ENCODE data around the gene SECISBP2L.
A peak's percentile ranks its signal among the peaks of the same experiment; 100 is the strongest.
"Not testable (repeated sequence)": the region's sequence is repeated elsewhere in the genome, so short reads cannot be mapped to it uniquely, and the experiment has no call there.

Gene SECISBP2L, protein sequence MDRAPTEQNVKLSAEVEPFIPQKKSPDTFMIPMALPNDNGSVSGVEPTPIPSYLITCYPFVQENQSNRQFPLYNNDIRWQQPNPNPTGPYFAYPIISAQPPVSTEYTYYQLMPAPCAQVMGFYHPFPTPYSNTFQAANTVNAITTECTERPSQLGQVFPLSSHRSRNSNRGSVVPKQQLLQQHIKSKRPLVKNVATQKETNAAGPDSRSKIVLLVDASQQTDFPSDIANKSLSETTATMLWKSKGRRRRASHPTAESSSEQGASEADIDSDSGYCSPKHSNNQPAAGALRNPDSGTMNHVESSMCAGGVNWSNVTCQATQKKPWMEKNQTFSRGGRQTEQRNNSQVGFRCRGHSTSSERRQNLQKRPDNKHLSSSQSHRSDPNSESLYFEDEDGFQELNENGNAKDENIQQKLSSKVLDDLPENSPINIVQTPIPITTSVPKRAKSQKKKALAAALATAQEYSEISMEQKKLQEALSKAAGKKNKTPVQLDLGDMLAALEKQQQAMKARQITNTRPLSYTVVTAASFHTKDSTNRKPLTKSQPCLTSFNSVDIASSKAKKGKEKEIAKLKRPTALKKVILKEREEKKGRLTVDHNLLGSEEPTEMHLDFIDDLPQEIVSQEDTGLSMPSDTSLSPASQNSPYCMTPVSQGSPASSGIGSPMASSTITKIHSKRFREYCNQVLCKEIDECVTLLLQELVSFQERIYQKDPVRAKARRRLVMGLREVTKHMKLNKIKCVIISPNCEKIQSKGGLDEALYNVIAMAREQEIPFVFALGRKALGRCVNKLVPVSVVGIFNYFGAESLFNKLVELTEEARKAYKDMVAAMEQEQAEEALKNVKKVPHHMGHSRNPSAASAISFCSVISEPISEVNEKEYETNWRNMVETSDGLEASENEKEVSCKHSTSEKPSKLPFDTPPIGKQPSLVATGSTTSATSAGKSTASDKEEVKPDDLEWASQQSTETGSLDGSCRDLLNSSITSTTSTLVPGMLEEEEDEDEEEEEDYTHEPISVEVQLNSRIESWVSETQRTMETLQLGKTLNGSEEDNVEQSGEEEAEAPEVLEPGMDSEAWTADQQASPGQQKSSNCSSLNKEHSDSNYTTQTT

DNA sequence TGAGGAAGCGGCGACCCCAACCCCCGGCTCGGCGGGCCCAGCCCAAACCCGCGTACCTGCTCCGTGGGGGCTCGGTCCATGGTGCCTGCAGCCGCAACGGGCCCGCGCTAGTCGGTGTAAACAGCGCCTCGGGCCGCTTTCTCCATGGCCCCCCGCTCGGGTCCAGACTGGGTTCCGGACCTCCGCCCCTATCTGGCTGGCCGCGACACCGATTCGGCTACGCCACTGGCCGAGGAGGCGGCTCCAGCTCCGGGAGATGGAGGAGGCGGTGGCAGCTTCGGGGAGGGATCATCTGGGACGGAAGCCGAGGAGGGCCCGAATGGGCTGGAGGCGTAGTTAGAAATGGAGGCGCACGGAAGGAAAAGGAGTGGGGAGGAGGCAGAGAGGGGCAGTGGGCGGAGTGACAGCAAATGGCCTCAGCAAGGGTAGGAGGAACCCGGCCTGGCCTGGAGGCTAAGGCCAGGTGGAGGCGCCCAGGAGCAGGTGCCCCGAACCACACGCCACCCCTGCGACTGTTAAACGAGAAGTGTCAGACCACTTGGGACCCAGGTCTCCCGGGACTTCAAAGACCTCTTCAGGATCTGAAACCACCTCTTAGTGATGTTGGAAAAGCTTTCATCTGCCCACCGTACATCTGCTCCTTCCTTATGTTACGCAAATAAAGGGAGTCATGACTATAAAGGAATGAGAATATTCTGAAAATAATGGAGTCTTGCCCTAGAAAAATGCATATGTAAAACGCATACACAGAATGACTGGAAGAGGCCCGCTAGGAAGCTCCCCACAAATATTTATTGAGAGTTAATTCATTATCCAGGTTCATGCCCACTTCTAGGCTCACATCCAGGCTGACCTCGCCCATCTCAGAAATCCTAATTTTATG, at the start of gene SECISBP2L:
SECISBP2L (minus strand) TSS at position 227 of the 883 bp plus-strand sequence; CDS start at position 80, 147 bp downstream.
- DNase-seq: peak; percentile 92

DNA sequence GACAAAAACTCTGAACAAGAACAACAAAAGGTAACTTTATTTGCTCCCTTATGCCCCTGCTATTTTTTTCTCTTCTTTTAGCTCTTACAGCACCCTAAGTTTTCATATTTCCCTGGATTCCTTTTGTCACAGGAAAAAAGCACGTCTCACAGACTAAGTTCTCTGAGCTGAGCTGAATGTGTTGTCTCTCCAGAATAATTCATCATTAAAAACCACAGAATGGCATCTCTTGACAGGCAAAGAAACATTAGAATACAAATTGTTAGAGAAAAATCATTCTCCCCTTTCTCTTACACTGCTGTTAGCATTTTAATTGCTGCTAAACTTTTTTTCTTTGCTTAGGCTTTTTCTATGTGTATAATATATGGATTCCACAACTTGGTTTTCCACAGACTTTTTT, 48.7 kb upstream of the SECISBP2L start:
- no peak for DNase-seq

DNA sequence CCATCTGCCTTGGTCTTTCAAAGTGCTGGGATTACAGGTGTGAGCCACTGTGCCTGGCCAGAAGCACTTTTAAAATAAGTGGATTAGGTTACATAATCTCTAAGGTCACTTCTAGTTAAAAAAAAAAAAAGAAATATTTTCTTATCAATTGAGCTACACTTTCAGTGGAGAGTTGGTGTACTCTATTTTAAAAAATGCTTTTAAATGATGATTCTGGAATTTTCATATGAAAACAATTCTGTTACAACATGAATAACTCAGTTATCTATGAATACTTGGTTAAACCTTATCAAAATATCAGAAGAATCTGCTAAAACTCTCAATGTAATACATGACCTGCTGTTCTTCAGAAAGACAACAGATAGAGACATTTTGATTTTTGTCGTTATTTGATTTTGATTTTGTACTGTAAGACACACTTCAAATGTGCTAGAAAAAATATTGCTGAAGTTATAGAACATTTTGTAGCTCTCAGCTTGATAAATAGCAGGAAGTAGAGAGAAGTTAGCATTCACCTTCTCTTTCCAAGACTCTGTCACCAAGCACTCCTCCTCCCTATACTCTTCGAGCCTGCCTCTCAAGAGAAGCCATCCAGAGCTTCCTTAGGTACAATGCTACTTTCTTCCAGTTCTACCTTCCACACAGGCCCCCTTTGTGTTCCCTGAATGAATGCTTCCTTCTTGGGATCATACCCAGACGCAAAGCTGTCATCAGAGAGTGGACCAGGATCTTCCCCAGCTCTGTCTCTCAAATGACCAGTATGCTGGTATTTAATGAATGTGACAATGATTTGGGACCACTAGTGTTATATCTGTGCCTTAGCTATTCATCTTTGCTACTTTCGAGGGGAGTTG, 47.2 kb upstream of the SECISBP2L start:
- DNase-seq: no peak

DNA sequence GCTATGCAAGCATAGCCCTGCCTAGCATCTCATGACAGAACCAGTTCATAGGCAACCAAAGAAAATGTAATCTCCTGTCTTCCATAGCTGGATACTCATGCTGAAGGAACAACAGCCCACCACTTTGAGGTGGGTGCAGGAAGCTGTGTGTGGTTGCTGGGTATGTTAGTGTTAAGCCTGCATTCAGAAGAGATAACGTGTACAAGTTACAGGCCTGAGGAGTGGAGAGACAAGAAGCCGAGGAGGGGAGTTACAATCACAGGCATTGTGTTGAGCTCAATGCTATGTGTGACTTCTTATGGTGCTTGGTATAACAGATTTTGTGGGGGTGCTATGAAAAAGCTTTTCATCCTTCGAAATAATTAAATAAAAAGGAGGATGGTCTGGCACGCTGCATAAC, 42.8 kb upstream of the SECISBP2L start:
- DNase-seq: no peak

DNA sequence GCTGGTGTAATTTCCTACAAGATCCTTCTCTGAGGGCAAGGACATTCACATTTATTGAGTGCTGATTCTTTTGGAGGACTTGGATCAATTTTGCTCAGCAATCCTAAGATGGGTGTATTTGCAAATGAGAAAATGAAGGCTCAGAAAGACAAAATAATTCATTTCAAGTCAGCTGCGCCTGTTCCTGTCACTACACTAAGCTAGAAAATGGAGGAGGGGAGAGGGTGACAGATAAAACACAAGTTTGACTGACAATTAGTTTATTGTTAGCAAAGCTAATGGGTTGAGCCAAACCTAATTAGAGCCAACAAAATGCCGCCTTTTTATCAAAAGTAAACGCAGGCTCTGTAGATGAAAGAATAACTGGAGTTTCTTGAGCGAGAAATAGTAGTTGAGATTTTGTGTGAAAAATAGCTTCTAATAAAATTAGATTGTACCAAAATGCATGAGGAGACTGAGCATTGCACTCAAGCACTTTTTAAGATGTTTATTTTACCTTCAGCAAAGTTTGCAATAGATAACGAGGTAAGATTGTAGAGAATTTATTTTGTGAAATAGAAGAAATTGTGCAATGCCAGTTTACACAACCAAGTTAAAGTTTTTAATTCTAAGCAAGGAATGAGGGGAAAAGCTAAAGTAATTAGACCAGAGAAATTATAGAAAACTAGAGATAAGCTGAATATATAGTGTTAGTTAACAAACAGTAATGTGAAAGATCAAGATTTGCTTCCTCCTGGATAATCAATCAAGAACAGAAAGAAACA, 39.6 kb upstream of the SECISBP2L start:
- no peak for DNase-seq

DNA sequence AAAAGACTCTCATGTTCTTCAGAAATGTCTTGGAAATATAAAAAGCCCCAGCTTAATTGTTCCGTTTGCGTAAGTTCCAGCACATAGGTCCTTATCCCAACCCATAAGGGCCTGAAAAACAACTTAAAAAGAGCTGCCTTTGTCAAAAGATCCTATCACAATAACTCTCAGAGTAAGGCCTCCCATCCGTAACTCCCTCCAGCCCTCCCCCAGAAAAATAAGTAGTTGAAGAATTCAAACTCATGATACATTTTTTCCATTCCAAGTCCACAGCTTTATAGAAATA, 38.0 kb upstream of the SECISBP2L start:
- DNase-seq: no peak

GRCh38 chr15:49083401-49084284, 37.4 kb upstream of the SECISBP2L start:
- no peak for DNase-seq

GRCh38 chr15:49082960-49083359, 36.7 kb upstream of the SECISBP2L start:
- no peak for DNase-seq

GRCh38 chr15:49079340-49080039, 33.2 kb upstream of the SECISBP2L start:
- no peak for DNase-seq

DNA sequence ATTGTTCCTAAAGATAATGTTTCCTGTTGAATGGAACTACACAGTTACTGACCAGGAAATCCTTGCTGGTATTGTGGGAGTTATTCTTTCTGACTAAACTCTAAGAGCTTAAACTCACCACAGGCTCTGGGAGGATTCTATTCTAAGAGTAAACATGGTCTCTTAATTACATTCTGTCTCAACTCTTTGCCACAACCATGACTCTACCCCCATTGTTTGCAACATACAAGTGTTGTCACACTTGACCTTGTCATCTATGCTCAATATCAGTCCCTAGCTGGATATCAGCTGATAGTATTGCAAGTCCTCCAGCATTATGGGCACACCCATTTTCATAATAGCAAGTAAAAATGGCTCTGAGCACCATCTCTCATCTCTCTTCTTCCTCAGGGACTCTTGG, 29.6 kb upstream of the SECISBP2L start:
- DNase-seq: no peak

- not testable (repeated sequence) for DNase-seq
These were observed 28.5 kb upstream of the SECISBP2L start for GRCh38 chr15:49074589-49075287.

- no peak for DNase-seq
These were observed 20.1 kb upstream of the SECISBP2L start for GRCh38 chr15:49066372-49066771.

GRCh38 chr15:49064884-49065283, 18.6 kb upstream of the SECISBP2L start:
- no peak for DNase-seq

DNA sequence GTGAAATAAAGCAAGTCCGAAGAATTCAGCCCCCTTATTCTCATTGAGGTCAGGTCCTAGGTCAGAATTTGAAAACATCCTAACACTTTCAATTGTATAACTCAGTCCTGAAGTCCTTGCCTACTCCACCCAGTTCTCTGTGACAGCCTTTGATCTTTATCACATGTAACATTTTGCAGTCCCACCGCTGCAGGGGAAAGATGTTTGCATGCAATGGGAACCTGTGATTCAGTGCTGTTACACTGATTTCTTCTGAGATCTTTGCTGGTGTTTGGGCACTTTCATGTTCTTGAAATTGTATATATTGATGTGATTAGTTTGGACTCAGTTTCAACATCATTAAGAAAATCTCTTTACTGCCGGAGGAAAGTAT, 18.0 kb upstream of the SECISBP2L start:
- no peak for DNase-seq

DNA sequence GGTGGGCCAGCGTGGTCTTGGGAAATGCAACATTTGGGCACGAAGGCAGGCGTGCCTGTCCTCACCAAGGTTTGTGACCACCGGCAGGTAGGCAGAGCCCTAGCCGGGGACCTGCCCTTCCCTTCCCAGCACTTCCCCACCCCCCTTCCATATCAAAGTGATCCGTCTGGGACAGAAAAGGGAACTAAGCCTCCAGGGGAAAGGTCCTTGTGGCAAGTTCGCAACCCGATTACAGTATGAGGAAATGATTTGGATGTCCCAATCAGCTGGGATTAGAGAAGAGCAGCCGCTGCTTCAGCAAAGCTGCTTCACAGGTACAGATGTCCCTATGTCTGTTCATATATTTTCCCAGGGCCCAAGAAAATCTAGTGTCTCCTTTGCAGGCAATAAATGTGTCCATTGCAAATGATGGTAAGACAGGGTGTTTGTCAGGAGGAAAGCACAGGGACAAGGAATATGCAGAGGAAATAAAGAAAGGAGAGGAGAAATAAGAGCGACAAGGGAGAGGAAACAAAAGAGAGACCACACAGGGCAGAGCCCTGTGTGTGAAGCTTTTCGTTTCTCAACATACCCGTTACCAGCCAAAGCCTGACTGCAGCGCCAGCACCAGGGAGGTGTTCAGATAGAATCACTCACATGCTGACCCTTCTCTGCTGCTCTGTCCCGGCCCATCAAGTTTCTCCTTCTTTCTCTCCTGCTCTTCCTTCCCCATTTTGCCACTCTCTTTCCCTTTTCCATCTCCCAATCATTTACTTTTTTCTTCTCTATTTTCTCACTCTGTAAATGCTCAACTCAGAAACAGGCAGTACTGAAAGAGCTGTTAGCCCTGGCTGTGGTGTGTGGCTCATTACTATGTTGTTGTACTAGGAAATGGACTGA, 17.4 kb upstream of the SECISBP2L start:
- DNase-seq: no peak

- DNase-seq: no peak
These were observed 16.7 kb upstream of the SECISBP2L start for GRCh38 chr15:49062900-49063299.

DNA sequence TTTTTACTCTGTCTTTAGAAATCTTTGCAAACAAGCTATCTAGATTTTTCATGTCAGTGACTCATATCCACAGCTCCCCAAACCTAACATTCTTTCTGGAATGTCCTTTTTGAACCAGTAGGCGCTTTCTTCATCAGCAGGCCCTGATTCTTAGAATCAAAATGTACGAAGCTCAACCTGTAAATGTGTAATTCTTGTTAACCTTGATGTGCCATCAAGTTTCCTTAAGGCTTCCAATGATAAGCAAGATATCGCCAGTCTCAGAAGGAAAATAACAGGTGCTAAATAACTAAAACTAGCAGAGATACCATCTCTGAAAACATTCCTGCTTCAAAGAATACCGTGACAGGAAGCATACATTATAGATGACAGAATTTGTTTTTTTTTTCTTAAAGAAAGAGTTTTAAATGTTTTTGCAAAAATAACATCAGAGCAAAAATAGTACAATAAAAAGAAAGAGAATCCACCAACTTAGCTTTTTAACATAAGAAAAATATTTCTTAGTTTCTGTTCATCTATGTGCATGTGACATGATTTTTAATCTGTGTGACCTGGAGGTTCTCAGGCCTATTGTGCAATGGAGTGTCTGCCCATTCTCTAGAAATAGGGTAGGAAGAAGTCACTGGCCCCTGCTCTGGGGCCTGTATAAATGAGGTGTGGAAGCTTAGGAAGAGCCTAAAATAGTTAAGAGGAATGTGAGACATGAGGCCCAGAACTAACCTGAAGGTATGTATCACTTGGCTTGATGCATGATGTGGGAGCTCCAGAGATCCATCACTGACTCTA, 14.7 kb upstream of the SECISBP2L start:
- no peak for DNase-seq

All from CD4-positive, alpha-beta T cell treated with Interleukin-4 for 4 hours (primary cell).